ENCODE data around the gene KIF3A.

KIF3A gene

DNA sequence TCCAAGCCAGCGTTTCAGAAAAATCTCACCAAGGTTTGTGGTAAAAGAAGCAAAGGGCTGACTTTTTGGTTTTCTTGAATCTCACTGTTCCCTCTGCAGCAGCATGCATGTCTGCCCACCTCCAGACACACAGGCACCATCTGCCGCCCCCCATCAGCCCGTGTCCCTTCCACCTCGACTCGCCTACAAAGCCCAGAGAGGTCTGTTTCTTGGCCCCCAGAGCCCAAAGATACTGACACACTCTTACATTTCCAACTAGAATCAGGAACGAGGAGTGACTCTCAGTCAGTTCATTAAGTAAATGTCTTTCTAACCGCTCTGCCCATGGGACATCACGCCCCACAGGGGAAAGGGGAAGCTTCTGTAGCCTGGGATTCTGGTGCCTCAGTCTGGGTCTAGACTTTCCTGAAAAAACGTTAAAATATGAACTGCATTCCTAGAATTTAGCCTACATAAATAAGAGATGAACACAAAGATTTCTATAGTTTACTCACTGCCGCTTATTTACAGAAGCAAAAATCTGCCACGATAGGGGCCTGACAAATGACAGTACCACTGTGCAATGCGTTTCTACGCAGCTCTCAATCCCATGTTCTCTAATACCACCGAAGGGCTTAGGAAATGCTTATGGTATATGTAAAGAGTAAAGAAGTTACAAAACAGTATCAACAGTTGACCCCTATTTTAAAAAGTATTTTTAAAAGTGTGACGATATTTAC lies 59.5 kb downstream of the KIF3A start:
- no peak overlapping the region for H3K27ac ChIP-seq (ENCODE audit: extremely low read depth, low read depth, low read length)
- CTCF ChIA-PET: interaction anchor here (0.6 to 3.2 kb wide), 12 partner anchors 12 to 540 kb away, joined by 3 to 14 read pairs (median 4); partner anchors contain the start of gene IL13
- POLR2A ChIA-PET: no interaction called here

DNA sequence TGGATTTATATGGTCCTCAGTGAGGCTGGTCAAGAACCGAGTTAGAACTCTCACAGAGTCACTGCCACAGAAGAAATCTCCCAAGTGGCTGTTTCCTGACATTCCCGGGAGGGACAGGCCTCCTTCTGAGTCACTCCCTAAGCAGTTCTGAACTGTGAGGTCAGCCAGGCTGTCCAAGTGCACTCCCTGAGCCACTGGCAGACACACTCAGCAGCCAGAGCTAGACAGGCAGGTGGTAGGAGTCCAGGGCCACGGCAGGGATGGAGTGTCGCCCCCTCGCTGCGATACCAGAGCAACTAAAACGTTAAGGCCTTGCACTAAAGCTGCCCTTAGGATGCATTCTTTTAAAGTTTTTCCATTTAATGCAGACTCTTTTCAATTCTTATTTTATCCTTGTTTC lies 60.2 kb downstream of the KIF3A start:
- Histone ChIP-seq H3K36me3 (ENCODE audit: control insufficient read depth in 2 of 2, insufficient read depth in 1 of 2, low read length in 2 of 2) (no peaks in the 10 kb centered on the region), H3K4me3 (ENCODE audit: low read depth, low read length) (no peak overlapping the region), H3K27ac (ENCODE audit: extremely low read depth, low read depth, low read length) (no peak overlapping the region), H3K4me1 (ENCODE audit: control insufficient read depth, insufficient read depth, low read length) (no peaks in the 10 kb centered on the region), H3K9me3 (ENCODE audit: control insufficient read depth, insufficient read depth, low read depth, low read length) (no peaks in the 10 kb centered on the region)
- TF ChIP-seq GLI2 (tag by site-specific recombination; IDR thresholded peaks at IDR 0.05; ENCODE audit: borderline replicate concordance, low read depth) (no peak), ZNF2 (tag by site-specific recombination; IDR thresholded peaks at IDR 0.05) (no peak), GLIS1 (tag by site-specific recombination; IDR thresholded peaks at IDR 0.05) (peak; percentile 32; the same call in 1 of the 2 replicates), ZNF302 (tag by site-specific recombination; IDR thresholded peaks at IDR 0.05; ENCODE audit: low read depth) (no peak), ZNF600 (tag by site-specific recombination; IDR thresholded peaks at IDR 0.05) (peak; percentile 51; the same call in 1 of the 2 replicates), KLF8 (tag by site-specific recombination; IDR thresholded peaks at IDR 0.05) (no peak), ZBTB17 (tag by site-specific recombination; IDR thresholded peaks at IDR 0.05) (peak; percentile 40; the same call in 1 of the 2 replicates), ZNF19 (tag by site-specific recombination; IDR thresholded peaks at IDR 0.05; ENCODE audit: low read depth) (no peak), OVOL3 (tag by site-specific recombination; IDR thresholded peaks at IDR 0.05) (no peak), ZNF335 (tag by site-specific recombination; conservative IDR thresholded peaks at IDR 0.05) (peak; percentile 22; the same call in 1 of the 2 replicates)
- TF ChIP-seq, protein P1, sequence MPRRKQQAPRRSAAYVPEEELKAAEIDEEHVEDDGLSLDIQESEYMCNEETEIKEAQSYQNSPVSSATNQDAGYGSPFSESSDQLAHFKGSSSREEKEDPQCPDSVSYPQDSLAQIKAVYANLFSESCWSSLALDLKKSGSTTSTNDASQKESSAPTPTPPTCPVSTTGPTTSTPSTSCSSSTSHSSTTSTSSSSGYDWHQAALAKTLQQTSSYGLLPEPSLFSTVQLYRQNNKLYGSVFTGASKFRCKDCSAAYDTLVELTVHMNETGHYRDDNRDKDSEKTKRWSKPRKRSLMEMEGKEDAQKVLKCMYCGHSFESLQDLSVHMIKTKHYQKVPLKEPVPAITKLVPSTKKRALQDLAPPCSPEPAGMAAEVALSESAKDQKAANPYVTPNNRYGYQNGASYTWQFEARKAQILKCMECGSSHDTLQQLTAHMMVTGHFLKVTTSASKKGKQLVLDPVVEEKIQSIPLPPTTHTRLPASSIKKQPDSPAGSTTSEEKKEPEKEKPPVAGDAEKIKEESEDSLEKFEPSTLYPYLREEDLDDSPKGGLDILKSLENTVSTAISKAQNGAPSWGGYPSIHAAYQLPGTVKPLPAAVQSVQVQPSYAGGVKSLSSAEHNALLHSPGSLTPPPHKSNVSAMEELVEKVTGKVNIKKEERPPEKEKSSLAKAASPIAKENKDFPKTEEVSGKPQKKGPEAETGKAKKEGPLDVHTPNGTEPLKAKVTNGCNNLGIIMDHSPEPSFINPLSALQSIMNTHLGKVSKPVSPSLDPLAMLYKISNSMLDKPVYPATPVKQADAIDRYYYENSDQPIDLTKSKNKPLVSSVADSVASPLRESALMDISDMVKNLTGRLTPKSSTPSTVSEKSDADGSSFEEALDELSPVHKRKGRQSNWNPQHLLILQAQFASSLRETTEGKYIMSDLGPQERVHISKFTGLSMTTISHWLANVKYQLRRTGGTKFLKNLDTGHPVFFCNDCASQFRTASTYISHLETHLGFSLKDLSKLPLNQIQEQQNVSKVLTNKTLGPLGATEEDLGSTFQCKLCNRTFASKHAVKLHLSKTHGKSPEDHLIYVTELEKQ (tag by site-specific recombination; IDR thresholded peaks at IDR 0.05; ENCODE audit: borderline replicate concordance): no peak
- TF ChIP-seq, protein P2, sequence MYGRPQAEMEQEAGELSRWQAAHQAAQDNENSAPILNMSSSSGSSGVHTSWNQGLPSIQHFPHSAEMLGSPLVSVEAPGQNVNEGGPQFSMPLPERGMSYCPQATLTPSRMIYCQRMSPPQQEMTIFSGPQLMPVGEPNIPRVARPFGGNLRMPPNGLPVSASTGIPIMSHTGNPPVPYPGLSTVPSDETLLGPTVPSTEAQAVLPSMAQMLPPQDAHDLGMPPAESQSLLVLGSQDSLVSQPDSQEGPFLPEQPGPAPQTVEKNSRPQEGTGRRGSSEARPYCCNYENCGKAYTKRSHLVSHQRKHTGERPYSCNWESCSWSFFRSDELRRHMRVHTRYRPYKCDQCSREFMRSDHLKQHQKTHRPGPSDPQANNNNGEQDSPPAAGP (tag by site-specific recombination; IDR thresholded peaks at IDR 0.05): 0 out of 2 replicates have a peak, but pooled peaks have one; percentile 36
- TF ChIP-seq, protein P3, sequence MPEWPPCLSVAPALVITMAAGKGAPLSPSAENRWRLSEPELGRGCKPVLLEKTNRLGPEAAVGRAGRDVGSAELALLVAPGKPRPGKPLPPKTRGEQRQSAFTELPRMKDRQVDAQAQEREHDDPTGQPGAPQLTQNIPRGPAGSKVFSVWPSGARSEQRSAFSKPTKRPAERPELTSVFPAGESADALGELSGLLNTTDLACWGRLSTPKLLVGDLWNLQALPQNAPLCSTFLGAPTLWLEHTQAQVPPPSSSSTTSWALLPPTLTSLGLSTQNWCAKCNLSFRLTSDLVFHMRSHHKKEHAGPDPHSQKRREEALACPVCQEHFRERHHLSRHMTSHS (tag by site-specific recombination; IDR thresholded peaks at IDR 0.05): no peak
- TF ChIP-seq, protein P4, sequence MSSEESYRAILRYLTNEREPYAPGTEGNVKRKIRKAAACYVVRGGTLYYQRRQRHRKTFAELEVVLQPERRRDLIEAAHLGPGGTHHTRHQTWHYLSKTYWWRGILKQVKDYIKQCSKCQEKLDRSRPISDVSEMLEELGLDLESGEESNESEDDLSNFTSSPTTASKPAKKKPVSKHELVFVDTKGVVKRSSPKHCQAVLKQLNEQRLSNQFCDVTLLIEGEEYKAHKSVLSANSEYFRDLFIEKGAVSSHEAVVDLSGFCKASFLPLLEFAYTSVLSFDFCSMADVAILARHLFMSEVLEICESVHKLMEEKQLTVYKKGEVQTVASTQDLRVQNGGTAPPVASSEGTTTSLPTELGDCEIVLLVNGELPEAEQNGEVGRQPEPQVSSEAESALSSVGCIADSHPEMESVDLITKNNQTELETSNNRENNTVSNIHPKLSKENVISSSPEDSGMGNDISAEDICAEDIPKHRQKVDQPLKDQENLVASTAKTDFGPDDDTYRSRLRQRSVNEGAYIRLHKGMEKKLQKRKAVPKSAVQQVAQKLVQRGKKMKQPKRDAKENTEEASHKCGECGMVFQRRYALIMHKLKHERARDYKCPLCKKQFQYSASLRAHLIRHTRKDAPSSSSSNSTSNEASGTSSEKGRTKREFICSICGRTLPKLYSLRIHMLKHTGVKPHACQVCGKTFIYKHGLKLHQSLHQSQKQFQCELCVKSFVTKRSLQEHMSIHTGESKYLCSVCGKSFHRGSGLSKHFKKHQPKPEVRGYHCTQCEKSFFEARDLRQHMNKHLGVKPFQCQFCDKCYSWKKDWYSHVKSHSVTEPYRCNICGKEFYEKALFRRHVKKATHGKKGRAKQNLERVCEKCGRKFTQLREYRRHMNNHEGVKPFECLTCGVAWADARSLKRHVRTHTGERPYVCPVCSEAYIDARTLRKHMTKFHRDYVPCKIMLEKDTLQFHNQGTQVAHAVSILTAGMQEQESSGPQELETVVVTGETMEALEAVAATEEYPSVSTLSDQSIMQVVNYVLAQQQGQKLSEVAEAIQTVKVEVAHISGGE (tag by site-specific recombination; conservative IDR thresholded peaks at IDR 0.05; ENCODE audit: low read depth): no peak
- ChIA-PET CTCF (interaction anchor here (0.6 to 3.2 kb wide), 13 partner anchors 9 to 540 kb away, joined by 3 to 14 read pairs (median 4); partner anchors contain the start of gene IL13), POLR2A (no interaction called here)

More for the DNA sequence above, 59.5 kb downstream of the KIF3A start:
- H3K36me3 ChIP-seq (ENCODE audit: control insufficient read depth in 2 of 2, insufficient read depth in 1 of 2, low read length in 2 of 2): no peaks in the 10 kb centered on the region
- TF ChIP-seq ZNF19 (tag by site-specific recombination; IDR thresholded peaks at IDR 0.05; ENCODE audit: low read depth) (no peak), ZNF560 (tag by site-specific recombination; IDR thresholded peaks at IDR 0.05; ENCODE audit: borderline replicate concordance) (no peak), OSR2 (tag by site-specific recombination; IDR thresholded peaks at IDR 0.05) (no peak), ZNF133 (tag by site-specific recombination; IDR thresholded peaks at IDR 0.05) (no peak), MYNN (tag by site-specific recombination; IDR thresholded peaks at IDR 0.05; ENCODE audit: borderline replicate concordance) (no peak), ZNF571 (tag by site-specific recombination; IDR thresholded peaks at IDR 0.05) (no peak), ZNF677 (tag by site-specific recombination; IDR thresholded peaks at IDR 0.05) (no peak)
- TF ChIP-seq, protein P5, sequence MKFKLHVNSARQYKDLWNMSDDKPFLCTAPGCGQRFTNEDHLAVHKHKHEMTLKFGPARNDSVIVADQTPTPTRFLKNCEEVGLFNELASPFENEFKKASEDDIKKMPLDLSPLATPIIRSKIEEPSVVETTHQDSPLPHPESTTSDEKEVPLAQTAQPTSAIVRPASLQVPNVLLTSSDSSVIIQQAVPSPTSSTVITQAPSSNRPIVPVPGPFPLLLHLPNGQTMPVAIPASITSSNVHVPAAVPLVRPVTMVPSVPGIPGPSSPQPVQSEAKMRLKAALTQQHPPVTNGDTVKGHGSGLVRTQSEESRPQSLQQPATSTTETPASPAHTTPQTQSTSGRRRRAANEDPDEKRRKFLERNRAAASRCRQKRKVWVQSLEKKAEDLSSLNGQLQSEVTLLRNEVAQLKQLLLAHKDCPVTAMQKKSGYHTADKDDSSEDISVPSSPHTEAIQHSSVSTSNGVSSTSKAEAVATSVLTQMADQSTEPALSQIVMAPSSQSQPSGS (tag by site-specific recombination; IDR thresholded peaks at IDR 0.05; ENCODE audit: low read depth): no peak
- no peak overlapping the region for H3K4me3 ChIP-seq (ENCODE audit: low read depth, low read length)
- H3K9me3 ChIP-seq (ENCODE audit: control insufficient read depth, insufficient read depth, low read depth, low read length): no peaks in the 10 kb centered on the region
- no peaks in the 10 kb centered on the region for H3K4me1 ChIP-seq (ENCODE audit: control insufficient read depth, insufficient read depth, low read length)

Data from HEK293 (cell line).